Esophagus mucosa (tissue), 1 donor: ENCODE measurements around the gene OGN. TPM values are rescaled to one million over a fixed set of nuclear protein-coding genes. Genes with fewer than 3 reads are reported as not detected.

ENCODE experiments used
- ATAC-seq: fragments of 200-7000 bp; cut with Tn5 transposase; one replicate; pipeline ENCODE4 v1.9.1; 2020
- total RNA-seq: library from RNA; stranded (reverse); gene quantifications from one replicate; pipeline ENCODE4 v1.2.4, GENCODE V29; 2023
- donor health status: DM: yes; HTN: yes; CAD: no.

Gene OGN
- total RNA-seq, 1 donor from 2014 or later: 0.68 TPM

DNA sequence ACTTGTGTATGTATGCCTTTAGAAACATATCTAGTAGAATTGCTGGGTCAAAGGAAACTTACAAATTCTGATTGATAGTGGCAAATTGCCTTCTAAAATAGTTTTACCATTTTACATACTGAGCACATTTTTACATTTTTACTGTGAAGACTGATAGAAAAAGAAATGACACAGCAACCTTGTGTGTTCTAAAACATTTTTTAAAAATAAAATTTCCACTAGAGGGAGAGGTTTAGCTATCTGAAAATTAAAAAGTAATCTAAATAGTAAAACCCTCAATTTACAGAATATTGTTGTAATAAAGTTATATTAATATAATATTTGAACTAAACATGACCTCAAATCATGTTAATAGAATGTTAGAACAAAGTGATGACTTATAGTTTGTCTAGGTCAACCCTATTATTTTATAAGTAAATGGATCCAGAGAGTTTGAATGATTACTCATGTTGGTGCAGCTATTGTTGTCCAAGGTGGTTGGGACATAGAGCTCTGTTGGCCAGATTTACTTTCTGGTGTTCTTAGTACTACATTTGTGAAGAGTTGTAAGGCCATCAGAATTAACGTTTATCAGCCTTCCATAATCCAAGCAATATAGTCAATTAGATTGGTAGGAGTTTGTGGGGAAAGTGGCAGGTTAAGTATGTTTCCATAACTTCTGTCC, 61.4 kb downstream of the OGN start:
- ATAC-seq: no peak

DNA sequence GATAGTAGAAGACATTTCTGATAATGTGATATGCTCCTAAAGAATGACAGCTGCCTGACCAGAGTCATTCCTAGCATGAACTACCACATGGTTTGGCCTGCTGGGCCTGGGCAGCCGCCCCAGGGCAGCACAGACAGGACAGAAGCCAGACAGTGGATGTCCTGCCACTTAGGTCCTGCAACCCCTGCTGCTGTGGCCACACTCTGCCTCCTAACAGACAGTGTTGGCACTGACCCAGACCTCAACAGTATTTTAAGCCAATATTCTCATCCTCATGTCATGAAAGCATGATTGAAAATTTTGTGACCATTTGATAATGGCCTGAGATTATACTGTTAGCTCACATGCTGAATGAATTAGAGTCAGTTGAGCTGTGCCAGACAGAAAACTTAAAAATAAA, 62.8 kb downstream of the OGN start:
- no peak for ATAC-seq

GRCh38 chr9:92333282-92333634, 71.1 kb downstream of the OGN start:
- no peak for ATAC-seq

Other genes starting within 250 kb of the OGN start
- 95.2 TPM for gene IARS1, start 110.9 kb downstream of the OGN start, total RNA-seq
- gene NOL8, start 79.2 kb downstream of the OGN start, total RNA-seq: 20.8 TPM
- gene CENPP, start 78.6 kb downstream of the OGN start, total RNA-seq: 8.2 TPM
- 0.40 TPM for gene OMD, start 19.9 kb upstream of the OGN start, total RNA-seq
- 0.36 TPM for gene ASPN, start 77.9 kb upstream of the OGN start, total RNA-seq
- gene ECM2, start 131.4 kb upstream of the OGN start, total RNA-seq: 0.56 TPM